GM10248 (cell line): ENCODE measurements around the gene FBRS.
"Not testable (repeated sequence)": the region's sequence is repeated elsewhere in the genome, so short reads cannot be mapped to it uniquely, and the experiment has no call there.

Experiments
- CTCF ChIA-PET: fragments of 300-600 bp; sonication (Branson Sonifier 250); formaldehyde crosslinking; extraction: SDS; loops from one replicate; lab custom pipeline; 2021; ENCODE audit warnings: antibody characterized with exemption; lab: Yijun Ruan, JAX
- POLR2A ChIA-PET: fragments of 350-650 bp; sonication (Branson Sonifier 250); formaldehyde crosslinking; extraction: SDS; loops from one replicate; lab custom pipeline; 2020; ENCODE audit warnings: antibody characterized with exemption; lab: Yijun Ruan, JAX
- DNase-seq: peaks from one replicate; pipeline ENCODE4 v3.0.0; 2012; ENCODE audit errors: extremely low spot score
- CTCF ChIP-seq: IDR thresholded peaks from 2 replicates; pipeline ENCODE4 v1.5.1; 2012; ENCODE audit warnings: mild to moderate bottlenecking, low read depth; ENCODE audit errors: extremely low read depth, missing control alignments, control extremely low read depth

The FBRS gene

DNA sequence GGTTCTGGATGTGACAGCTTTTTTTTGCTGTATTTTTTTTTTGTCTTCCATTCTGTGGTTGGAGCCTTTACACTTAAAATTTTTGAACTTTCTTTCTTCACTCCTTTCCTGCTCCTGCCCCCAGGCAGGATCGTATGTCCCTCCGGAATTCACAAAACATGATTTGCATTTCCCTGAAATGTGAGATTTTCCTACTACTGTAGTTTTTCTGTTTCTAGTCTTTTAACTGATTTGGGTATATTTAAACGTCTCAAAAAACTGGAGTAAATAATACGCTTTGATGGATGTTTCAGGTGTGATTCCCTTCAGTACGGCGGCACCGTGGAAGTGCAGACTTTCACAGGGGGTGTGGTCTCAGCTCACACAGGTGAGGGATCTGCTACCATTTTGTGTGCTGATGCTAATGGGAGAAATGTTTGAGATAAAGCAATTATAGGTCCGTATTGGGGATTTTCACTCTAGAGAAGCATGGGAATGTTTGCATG, 41.4 kb downstream of the FBRS start:
- ChIA-PET CTCF (interaction anchor here (1.3 kb wide), 1 partner anchor 12 kb away, joined by 3 read pairs; no protein-coding TSS in a partner anchor), POLR2A (interaction anchor here (0.9 kb wide), 1 partner anchor 41 kb away, joined by 3 read pairs; no protein-coding TSS in a partner anchor)
- no peak for DNase-seq
- TF ChIP-seq CTCF, result no peak

- DNase-seq, result no peak
- no peak for TF ChIP-seq CTCF
- CTCF ChIA-PET, result interaction anchor here (4.4 kb wide), 1 partner anchor 11 kb away, joined by 20 read pairs; no protein-coding TSS in a partner anchor
- POLR2A ChIA-PET, result interaction anchor here (0.7 kb wide), 2 partner anchors 43 to 225 kb away, joined by 3 to 4 read pairs; no protein-coding TSS in a partner anchor
Observed at GRCh38 chr16:30700491-30700890, 42.3 kb downstream of the FBRS start.

GRCh38 chr16:30700971-30701370, 42.7 kb downstream of the FBRS start:
- no peak for TF ChIP-seq CTCF
- POLR2A ChIA-PET, result interaction anchor here (0.7 kb wide), 1 partner anchor 43 kb away, joined by 4 read pairs; no protein-coding TSS in a partner anchor
- DNase-seq, result no peak
- CTCF ChIA-PET, result interaction anchor here (4.4 kb wide), 1 partner anchor 10 kb away, joined by 20 read pairs; no protein-coding TSS in a partner anchor

GRCh38 chr16:30703071-30703470, 44.8 kb downstream of the FBRS start:
- ChIA-PET POLR2A (interaction anchor here (0.6 kb wide), 1 partner anchor 142 kb away, joined by 4 read pairs; no protein-coding TSS in a partner anchor), CTCF (interaction anchor here (1.1 to 4.4 kb wide), 3 partner anchors 8 to 21 kb away, joined by 3 to 20 read pairs (median 7); no protein-coding TSS in a partner anchor)
- DNase-seq, result not testable (repeated sequence)

GRCh38 chr16:30703971-30704370, 45.7 kb downstream of the FBRS start:
- no peak for DNase-seq
- ChIA-PET CTCF (interaction anchor here (2.2 to 4.4 kb wide), 2 partner anchors 7 to 11 kb away, joined by 7 to 20 read pairs; no protein-coding TSS in a partner anchor), POLR2A (no interaction called here)
- TF ChIP-seq CTCF, result no peak

DNA sequence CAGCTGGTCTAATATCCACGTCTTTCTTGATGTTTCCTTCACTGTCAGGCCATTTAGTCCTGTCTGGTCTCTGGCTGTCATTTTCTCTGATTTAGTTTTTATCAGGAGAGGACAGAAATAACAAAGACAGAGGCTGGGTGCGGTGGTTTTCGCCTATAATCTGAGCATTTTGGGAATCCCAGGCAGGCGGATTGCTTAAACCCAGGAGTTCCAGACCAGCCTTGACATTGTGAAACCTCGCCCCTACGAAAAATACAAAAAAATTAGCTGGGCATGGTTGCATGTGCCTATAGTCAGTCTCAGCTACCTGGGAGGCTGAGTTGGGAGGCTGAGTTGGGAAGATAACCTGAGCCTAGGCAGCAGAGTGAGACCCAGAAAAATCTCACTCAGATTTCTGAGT, 47.8 kb downstream of the FBRS start:
- POLR2A ChIA-PET, result no interaction called here
- CTCF ChIA-PET, result interaction anchor here (1.7 kb wide), 1 partner anchor 12 kb away, joined by 11 read pairs; no protein-coding TSS in a partner anchor
- no peak for TF ChIP-seq CTCF
- no peak for DNase-seq

DNA sequence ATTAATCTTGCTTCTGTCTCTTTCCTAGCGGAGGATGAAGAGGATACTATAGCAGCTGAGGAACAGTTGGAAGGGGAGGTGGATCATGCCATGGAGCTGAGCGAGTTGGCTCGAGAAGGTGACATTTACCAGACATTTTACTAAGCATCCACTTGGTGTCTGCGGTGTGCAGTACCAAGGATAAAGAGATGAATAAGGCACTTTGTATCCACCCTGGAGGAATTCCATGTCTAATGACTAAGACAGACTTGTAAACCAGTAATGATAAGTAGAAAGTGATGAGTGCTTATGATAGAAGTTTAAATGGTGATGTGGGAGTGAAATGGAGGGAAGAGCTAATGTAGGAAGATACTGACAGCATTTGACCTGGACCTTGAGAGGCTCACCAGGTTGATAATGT, 52.7 kb downstream of the FBRS start:
- ChIA-PET POLR2A (no interaction called here), CTCF (interaction anchor here (0.8 to 2.5 kb wide), 3 partner anchors 9 to 17 kb away, joined by 3 to 20 read pairs (median 3); partner anchors contain the start of gene SRCAP)
- no peak for TF ChIP-seq CTCF
- no peak for DNase-seq
